ENCODE measurements around the gene TLR1. TPM values are rescaled to one million over a fixed set of nuclear protein-coding genes. Genes with fewer than 3 reads are reported as not detected.

Gene TLR1
- polyA plus RNA-seq, 4 donors, result 3.1 to 4.9 (median 3.9) TPM

Other genes starting within 250 kb of the TLR1 start
- gene KLF3, start 140.6 kb downstream of the TLR1 start, polyA plus RNA-seq (ENCODE audit: insufficient read length in 4 of 4), result 10 to 100 TPM; 53.6 to 63.8 (median 61.7) TPM
- gene TLR10, start 21.8 kb downstream of the TLR1 start, polyA plus RNA-seq (ENCODE audit: insufficient read length in 4 of 4), result under 1 TPM; 0.44 to 0.89 (median 0.64) TPM
- gene TLR6, start 52.0 kb upstream of the TLR1 start, polyA plus RNA-seq (ENCODE audit: insufficient read length in 4 of 4), result under 1 TPM; 0.49 to 0.65 (median 0.58) TPM
- 10 to 100 TPM; 26.7 to 42.4 (median 33.6) TPM for gene FAM114A1, start 63.0 kb upstream of the TLR1 start, polyA plus RNA-seq (ENCODE audit: insufficient read length in 4 of 4)
- 1 to 10 TPM; 3.2 to 4.1 (median 3.4) TPM for gene TMEM156, start 227.6 kb upstream of the TLR1 start, polyA plus RNA-seq (ENCODE audit: insufficient read length in 4 of 4)